Stimulated activated effector memory CD8-positive, alpha-beta T cell treated with anti-CD3 and anti-CD28 coated beads, Interleukin-12 subunit alpha, Interleukin-12 subunit beta, amount 100 ng/mL, for 72 hours (primary cell): ENCODE measurements around the gene CAMK2B.

Source experiments
- ATAC-seq: fragments of 150-1000 bp; cut with Tn5 transposase; 2 replicates; pipeline ENCODE4 v1.10.0; 2021
- DNase-seq, 2 donors: peaks; one replicate each; pipeline ENCODE4 v3.0.0; 2021 to 2022; ENCODE audit warnings: low spot score in 2 of 2
- H3K27ac Mint-ChIP-seq: one replicate; pipeline ENCODE4 v1.8.0; 2022; ENCODE audit warnings: mild to moderate bottlenecking, mixed read lengths
- H3K36me3 Mint-ChIP-seq: one replicate; pipeline ENCODE4 v1.8.0; 2022; ENCODE audit warnings: mild to moderate bottlenecking, mixed read lengths
- H3K4me1 Mint-ChIP-seq: one replicate; pipeline ENCODE4 v1.8.0; 2022; ENCODE audit warnings: mixed read lengths
- H3K4me3 Mint-ChIP-seq: one replicate; pipeline ENCODE4 v1.8.0; 2022; ENCODE audit warnings: mild to moderate bottlenecking, mixed read lengths
- H3K9me3 Mint-ChIP-seq: one replicate; pipeline ENCODE4 v1.8.0; 2022; ENCODE audit warnings: mixed read lengths

Gene CAMK2B

DNA sequence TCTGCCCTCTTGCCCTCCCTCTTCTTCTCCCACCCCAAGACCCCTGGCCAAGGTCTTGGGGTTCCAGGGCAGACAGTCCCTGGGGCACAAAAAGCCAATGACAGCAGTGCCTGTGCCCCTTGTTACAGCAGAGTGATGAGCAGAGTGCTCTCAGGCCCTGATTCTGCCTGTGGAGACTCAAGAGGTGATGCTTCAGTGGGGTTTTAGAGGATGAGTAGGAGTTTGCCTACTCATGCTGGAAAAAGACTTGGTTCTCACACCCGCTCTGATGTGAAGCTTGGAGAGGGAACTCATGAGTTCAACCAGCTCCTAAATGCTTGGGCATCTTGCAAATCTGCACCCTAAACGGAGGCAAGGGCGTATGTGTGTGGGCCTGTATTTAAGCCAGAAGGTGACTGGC is 58.2 kb downstream of the CAMK2B start:
- DNase-seq (no peak), ATAC-seq (no peak)
- Mint-ChIP-seq H3K36me3 (no peaks in the 10 kb centered on the region), H3K4me3 (no peak overlapping the region), H3K4me1 (no peaks in the 10 kb centered on the region), H3K27ac (peak overlapping the region; percentile 41), H3K9me3 (no peaks in the 10 kb centered on the region)

DNA sequence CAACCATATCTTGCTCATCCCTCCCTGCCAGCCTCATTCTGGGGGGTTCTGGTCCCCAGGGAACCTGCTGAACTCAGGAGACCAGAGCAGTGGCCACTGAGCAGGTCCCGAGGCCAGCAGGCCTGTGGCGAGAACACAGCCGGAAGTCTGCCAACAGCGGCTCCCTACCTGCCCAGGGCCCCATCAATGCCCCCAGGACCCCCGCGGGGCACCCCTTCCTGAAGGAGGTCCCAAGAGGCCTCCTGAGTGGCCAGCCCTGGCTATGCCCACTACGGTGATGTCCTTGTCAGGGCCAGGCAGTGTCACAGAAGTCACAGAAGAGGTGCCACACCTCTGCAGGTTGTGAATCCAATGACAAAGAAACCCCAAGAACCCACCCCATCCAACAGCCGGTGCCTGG is 58.9 kb downstream of the CAMK2B start:
- H3K4me3 Mint-ChIP-seq: no peak overlapping the region
- no peaks in the 10 kb centered on the region for H3K36me3 Mint-ChIP-seq
- no peaks in the 10 kb centered on the region for H3K9me3 Mint-ChIP-seq
- DNase-seq (no peak), ATAC-seq (no peak)
- no peak overlapping the region for H3K27ac Mint-ChIP-seq
- H3K4me1 Mint-ChIP-seq: no peaks in the 10 kb centered on the region

DNA sequence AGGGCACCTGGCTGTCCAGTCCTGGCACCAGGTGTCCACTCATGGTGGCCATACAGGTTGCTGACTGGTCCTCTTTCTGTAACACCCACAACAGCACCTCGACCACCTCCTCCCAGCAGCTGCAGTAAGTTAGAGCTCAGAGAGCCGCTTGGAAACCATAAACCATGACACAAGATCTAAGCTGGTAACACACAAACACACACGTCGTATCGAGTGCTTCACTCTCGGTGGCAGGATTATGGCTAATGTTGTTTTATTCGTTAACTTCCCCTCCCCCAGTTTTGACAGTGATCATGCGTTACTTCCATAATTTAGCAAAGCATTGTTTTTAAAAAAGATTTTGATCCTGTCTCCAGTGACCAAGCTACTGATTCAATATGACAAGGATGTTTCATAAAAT is 59.7 kb downstream of the CAMK2B start:
- H3K4me3 Mint-ChIP-seq: no peak overlapping the region
- H3K36me3 Mint-ChIP-seq: no peaks in the 10 kb centered on the region
- peak overlapping the region; percentile 67 for H3K27ac Mint-ChIP-seq
- H3K9me3 Mint-ChIP-seq: no peaks in the 10 kb centered on the region
- H3K4me1 Mint-ChIP-seq: peaks cover 5% of the 10 kb centered on the region
- no peak for ATAC-seq
- no peak for DNase-seq

DNA sequence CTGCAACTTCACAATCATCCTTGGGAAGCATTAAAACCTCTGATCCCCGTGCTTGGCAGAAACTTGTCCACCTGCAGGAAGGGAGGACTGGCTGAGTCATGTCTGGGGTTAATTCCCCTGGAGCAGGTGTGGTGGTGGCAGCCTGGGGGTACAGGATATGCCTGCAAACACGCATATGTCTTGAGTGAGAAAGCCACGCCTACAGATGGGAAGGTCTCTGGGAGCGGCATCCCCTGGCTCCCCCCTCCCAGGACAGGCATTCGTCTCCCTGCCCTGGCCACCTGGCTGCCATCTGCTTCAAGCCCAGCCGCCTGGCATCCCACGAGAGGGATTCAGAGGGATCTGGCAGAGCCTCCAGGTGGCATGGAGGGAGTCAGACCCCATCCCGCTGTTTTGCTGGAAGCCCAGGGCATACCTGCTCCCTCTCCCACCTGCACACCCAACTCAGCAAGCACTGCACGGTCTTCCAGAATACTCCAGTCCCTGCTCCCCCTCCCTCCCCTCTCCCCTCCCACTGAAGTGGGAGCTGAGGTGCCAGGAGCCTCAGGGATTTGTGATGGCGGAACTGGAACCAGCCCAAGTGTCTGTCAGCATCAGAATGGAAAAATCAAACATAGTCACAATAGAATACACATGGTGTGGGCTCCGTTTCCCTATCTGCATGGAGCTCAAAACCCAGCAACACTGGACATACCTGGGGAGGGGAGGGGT is 61.0 kb downstream of the CAMK2B start:
- H3K4me3 Mint-ChIP-seq: no peak overlapping the region
- no peaks in the 10 kb centered on the region for H3K36me3 Mint-ChIP-seq
- H3K4me1 Mint-ChIP-seq: peaks cover 18% of the 10 kb centered on the region
- DNase-seq: no peak
- peak overlapping the region; percentile 67 for H3K27ac Mint-ChIP-seq
- no peak for ATAC-seq
- H3K9me3 Mint-ChIP-seq: no peaks in the 10 kb centered on the region

DNA sequence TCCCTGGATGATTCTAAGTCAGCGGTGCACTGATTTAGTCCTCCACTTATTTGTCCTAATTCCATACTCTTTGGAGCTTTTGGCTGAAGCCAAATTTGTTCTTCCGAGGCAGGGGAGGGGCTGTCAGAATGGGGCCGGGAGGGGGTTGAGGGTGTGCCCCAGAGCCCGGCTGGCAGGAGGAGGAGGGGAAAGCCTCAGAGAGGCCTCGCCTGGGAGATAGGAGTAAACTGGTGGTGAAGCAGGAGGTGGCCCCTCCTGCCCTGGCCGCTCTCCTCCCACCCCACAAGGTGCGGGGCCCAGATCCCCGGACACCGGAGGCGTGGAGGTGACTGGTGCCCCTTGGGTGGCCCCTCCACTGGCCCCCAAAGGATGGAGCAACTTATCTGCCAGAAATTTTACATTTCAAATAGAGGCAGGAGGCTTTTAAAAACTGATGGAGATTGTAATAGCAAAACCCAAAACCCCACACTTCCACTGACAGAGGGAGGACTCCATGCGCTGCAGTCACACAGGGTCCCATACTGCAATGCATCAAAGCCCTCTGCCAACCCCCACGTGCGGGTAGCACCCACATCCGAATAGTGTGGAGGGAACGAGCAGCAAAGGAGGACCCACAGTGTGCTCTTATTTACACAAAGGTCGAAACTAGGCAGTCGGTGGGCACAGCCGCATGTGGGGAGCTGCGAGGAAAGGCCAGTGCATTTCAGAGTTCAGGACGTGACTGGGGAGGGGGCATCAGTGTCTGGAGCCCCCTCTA is 61.9 kb downstream of the CAMK2B start:
- no peak overlapping the region for H3K4me3 Mint-ChIP-seq
- DNase-seq: no peak
- peaks cover 27% of the 10 kb centered on the region for H3K4me1 Mint-ChIP-seq
- H3K36me3 Mint-ChIP-seq: no peaks in the 10 kb centered on the region
- no peaks in the 10 kb centered on the region for H3K9me3 Mint-ChIP-seq
- ATAC-seq: no peak
- H3K27ac Mint-ChIP-seq: peak overlapping the region; percentile 61

DNA sequence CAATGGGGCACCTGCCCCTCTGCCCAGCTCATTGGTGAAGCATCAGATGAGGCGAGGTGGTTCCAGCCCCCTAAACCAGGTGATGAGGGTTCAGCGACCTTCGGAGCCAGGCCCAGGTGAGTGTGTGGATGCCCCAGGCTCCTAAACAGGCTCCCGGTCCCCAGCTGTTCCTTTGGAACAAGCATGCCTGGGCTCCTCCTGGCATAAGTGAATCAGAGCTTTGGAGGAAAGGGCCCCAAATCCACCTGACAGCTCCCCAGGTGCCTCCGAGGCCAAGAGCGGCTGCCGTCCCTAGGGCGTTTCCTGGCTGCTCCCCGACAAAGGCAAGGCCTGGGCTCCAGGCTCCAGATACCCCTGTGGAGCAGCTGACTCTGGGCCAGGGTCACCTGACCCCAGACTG is 63.4 kb downstream of the CAMK2B start:
- no peaks in the 10 kb centered on the region for H3K36me3 Mint-ChIP-seq
- peaks cover 41% of the 10 kb centered on the region for H3K4me1 Mint-ChIP-seq
- H3K27ac Mint-ChIP-seq: no peak overlapping the region
- no peaks in the 10 kb centered on the region for H3K9me3 Mint-ChIP-seq
- no peak for DNase-seq
- no peak overlapping the region for H3K4me3 Mint-ChIP-seq
- ATAC-seq: no peak

DNA sequence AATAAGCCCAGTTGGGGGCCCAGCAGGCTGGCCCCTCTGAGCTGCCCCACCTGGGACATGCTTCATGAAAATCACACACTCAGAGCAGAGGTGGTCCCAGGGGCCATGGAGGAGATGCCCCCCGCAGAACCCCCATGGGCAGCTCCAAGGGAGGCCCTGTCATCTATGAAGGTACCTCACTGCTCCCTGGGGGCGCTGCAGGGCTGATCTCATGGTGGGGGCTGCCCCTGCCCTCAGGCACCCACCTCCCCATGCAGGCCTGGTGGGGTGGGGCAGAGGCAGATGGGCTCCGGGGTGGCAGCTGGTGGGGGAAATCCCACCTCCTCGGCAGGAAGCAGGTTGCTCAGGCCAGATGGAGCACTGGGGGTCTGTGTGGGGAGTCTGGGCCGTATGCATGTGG is 64.2 kb downstream of the CAMK2B start:
- H3K9me3 Mint-ChIP-seq: no peaks in the 10 kb centered on the region
- peak overlapping the region; percentile 91 for H3K27ac Mint-ChIP-seq
- peaks cover 46% of the 10 kb centered on the region for H3K4me1 Mint-ChIP-seq
- DNase-seq (no peak), ATAC-seq (no peak)
- H3K4me3 Mint-ChIP-seq: no peak overlapping the region
- no peaks in the 10 kb centered on the region for H3K36me3 Mint-ChIP-seq

DNA sequence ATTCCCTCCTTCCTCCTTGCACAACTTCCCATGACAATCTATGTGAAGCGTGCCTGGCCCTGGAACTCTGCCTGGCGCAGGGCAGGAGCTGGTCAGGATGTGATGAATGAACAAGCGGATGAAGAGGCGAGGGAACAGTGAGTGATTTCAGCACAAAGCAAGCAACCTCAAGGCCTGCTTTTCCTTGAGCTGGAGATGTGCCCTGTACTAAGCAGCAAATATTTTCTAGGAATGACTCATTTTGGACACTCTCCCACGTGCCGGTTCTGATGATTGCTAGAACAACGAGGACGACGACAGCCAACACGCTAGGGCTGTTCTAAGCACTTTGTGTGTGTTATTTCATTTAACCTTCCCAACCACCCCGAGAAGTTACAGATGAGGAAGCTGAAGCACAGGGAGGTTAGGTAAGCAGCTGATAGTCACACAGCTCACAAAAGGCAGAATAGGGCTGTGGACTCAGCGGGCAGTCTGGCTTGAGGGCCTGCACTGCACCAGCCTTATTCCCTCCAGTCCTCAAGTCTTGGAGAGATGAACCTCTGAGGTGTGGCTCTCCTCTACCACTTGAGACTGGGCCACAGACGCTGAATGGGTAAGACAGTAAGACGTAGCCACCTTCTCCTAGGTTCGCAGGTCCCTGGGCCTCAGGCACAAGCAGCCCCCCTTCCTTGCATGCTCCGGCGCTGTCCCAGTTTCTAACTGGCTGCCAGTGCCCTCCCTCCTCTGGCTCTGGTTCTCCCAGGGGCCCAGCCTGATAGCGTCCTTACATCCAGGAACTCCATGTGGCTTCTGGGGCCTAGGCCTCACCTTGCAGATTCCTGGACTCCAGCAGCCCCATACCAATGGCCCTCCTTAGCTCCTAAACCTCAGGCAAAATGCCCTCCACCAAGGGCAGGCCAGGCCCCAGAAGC is 65.6 kb downstream of the CAMK2B start:
- DNase-seq: no peak
- peaks cover 55% of the 10 kb centered on the region for H3K4me1 Mint-ChIP-seq

DNA sequence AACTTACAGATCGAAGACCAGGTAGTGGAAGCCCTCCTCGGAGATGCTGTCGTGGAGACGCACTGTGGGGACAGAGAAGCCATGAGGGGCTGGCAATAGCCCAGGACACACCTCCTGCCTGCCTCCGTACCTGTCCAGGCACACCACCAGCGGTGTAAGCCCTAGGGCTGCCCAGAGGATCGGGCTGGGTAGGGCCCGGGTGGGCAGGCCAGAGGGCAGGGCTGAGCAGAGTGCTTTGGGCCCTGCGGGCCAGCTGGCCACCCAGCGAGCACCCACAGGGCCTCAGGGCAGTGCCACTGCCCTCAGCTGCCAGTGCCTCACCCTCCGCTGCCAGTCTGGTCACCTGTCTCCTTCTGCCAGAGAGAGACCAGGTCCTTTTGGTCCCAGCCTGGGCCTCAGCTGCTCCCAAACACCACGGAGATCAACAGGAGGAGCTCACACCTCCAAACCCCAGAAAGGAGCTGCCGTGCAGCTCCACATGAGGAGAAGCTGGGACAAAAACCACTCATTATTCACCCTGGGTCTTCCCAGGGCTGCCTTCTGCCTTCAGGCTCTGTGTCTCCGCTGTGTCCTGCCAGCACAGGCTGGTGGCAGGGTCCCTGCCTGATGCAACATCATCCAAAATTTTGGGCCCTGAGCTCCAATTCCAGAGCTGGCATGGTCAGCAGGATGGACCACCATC is 66.4 kb downstream of the CAMK2B start:
- no peak for DNase-seq
- peaks cover 9% of the 10 kb centered on the region for H3K36me3 Mint-ChIP-seq
- H3K9me3 Mint-ChIP-seq: no peaks in the 10 kb centered on the region
- peaks cover 55% of the 10 kb centered on the region for H3K4me1 Mint-ChIP-seq
- H3K27ac Mint-ChIP-seq: peak overlapping the region; percentile 95
- H3K4me3 Mint-ChIP-seq: peak overlapping the region; percentile 60
- ATAC-seq: no peak

More for the DNA sequence above, 65.6 kb downstream of the CAMK2B start:
- H3K36me3 Mint-ChIP-seq: peaks cover 1% of the 10 kb centered on the region
- no peak for ATAC-seq
- H3K4me3 Mint-ChIP-seq: peak overlapping the region; percentile 43
- H3K27ac Mint-ChIP-seq: peak overlapping the region; percentile 91
- H3K9me3 Mint-ChIP-seq: no peaks in the 10 kb centered on the region

DNA sequence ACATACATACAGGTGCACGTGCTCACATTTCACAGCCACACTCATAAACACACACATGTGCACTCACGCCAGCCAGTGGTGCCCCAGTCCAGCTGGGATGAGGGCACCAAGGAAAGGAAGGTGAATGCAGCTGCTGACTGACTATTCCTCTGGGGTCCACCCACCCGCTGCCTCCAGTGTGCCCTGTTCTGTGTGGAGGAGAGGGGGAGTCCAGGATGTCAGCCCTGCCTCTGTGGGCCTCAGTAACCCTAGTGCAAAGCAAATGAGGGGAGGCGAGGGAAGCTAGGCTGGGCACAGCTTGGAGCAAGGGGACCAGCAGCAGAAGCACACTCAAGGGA is 67.0 kb downstream of the CAMK2B start:
- peak overlapping the region; percentile 95 for H3K27ac Mint-ChIP-seq
- no peaks in the 10 kb centered on the region for H3K9me3 Mint-ChIP-seq
- DNase-seq (no peak), ATAC-seq (no peak)
- peaks cover 9% of the 10 kb centered on the region for H3K36me3 Mint-ChIP-seq
- H3K4me1 Mint-ChIP-seq: peaks cover 55% of the 10 kb centered on the region
- peak overlapping the region; percentile 60 for H3K4me3 Mint-ChIP-seq

DNA sequence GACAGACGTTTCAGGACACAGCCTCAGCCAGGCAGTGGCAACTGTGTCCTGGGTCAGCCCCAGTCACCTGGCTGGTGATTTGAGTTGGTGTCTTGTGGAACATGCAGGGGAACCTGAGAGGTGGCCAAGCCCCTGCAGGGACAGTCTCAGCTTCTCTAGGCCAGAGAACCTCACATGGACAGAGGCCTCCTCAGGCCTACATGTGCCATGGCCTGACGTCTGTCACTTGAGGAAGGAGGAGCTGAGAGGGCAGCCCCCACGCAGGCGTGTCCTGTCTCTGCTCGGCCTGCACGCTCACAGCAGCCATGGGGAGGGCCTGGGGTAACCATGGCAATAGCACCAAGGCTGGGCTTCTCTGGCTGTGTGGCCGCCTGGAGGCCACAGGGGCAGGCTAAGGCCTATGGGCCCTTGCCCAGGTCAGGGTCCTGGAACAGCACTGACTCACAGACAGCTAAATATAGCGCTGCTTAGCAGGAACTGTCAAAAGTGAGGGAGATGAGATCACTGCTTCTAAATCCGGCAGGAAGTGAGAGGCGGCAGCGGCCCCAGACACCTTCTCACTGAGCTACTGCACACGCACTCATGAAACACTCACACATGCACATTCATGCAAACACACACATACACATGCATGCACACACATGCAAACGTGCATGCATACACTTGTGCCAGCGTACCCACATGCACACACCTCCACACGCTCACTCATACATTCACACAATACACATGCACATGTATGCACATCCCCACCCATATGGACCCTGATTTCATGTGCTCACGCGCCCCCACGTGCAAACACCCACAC is 67.6 kb downstream of the CAMK2B start:
- peak overlapping the region; percentile 95 for H3K27ac Mint-ChIP-seq
- ATAC-seq (peak; percentile 96), DNase-seq (peak; percentile 62 to 90)
- H3K36me3 Mint-ChIP-seq: peaks cover 9% of the 10 kb centered on the region
- H3K4me3 Mint-ChIP-seq: peak overlapping the region; percentile 60
- peaks cover 55% of the 10 kb centered on the region for H3K4me1 Mint-ChIP-seq
- H3K9me3 Mint-ChIP-seq: no peaks in the 10 kb centered on the region

DNA sequence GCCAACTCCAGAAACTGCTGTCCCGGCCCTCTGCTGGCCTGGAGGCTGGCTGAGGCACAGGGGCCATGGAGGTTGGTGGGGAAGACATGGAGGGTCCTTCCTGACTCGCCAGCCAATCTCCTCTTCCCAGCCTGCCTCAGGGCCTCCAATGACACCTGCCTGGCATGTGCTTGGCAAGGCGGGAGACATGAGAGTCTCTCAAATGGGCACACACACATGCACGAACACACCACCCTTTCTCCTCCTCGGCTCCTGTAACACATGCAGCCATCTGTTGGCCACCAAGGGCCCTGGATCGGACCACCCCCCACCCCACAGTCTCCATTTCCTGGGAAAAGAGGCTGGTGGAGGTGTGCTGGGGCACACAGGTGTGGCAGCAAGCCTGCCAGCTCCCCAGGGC is 68.2 kb downstream of the CAMK2B start:
- ATAC-seq (no peak), DNase-seq (no peak)
- Mint-ChIP-seq H3K4me3 (peak overlapping the region; percentile 60), H3K27ac (peak overlapping the region; percentile 95), H3K4me1 (peaks cover 55% of the 10 kb centered on the region), H3K36me3 (peaks cover 9% of the 10 kb centered on the region), H3K9me3 (no peaks in the 10 kb centered on the region)

DNA sequence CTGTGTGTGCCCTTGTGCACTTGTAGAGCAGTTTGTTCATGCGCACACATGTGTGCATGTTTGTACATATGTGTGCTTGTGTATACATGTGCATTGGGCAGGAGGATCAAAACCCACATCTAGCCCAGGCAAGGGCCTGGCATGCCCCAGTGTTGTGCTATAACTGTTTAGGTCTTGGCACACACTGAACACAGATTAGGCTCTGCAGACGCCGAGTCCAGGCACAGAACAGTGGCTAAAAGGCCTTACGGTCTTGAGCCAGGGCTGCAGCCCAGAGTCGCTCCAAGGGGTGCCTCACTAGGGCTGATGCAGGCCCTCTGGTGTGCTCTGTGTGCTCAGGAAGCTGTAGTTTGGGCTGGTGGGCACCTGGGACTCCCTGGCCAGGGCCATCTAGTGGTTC is 68.9 kb downstream of the CAMK2B start:
- Mint-ChIP-seq H3K4me3 (no peak overlapping the region), H3K9me3 (no peaks in the 10 kb centered on the region), H3K4me1 (peaks cover 55% of the 10 kb centered on the region), H3K36me3 (peaks cover 9% of the 10 kb centered on the region), H3K27ac (peak overlapping the region; percentile 95)
- DNase-seq (no peak), ATAC-seq (no peak)

DNA sequence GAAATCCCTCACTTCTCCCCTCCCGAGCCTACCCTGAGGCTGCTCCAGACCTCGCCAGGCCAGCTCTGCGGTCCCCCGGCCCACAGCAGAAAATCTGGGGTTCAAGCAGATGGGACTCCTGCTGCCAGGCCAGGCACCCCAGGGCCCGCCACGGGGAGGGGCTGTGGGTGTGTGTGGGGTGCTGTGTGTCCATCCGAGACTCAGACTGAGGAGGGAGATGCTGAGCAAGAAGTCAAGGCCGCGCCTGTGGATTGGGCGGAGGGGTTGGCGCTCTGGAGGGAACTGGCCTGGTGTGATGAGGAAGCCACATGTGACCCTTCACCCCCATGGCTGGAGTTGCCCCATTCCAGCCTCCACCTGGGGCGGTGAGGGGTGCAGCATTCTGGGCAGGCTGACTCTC is 73.5 kb downstream of the CAMK2B start:
- Mint-ChIP-seq H3K9me3 (no peaks in the 10 kb centered on the region), H3K27ac (no peak overlapping the region), H3K4me1 (peaks cover 18% of the 10 kb centered on the region), H3K4me3 (no peak overlapping the region), H3K36me3 (peaks cover 9% of the 10 kb centered on the region)
- DNase-seq (no peak), ATAC-seq (no peak)
